PC-9 (cell line): ENCODE measurements around the gene POU3F3. TPM values are rescaled to one million over a fixed set of nuclear protein-coding genes. Genes with fewer than 3 reads are reported as not detected.

Experiments
- BruUV-seq: library from RNA; stranded (reverse); fragments of 400-500 nt; replicated peaks from 2 replicates; lab custom pipeline; 2021; lab: Mats Ljungman, UMichigan
- CTCF ChIA-PET: fragments of 300-600 bp; sonication (Branson Sonifier 250); formaldehyde crosslinking; loops from one replicate; lab custom pipeline; 2022; ENCODE audit warnings: antibody characterized with exemption; lab: Charles Lee
- POLR2A ChIA-PET: fragments of 300-600 bp; sonication (Branson Sonifier 250); formaldehyde crosslinking; loops from one replicate; lab custom pipeline; 2022; ENCODE audit warnings: antibody characterized with exemption; ENCODE audit not compliant: unreplicated experiment; lab: Charles Lee
- DNase-seq, 2 experiments: peaks; one replicate each; pipeline versions ENCODE4 v3.0.0 to v3.0.0-alpha.2; 2015 to 2022; ENCODE audit warnings: mixed read lengths in 1 of 2
- H2AFZ ChIP-seq: fragments of 200-600 bp; sonication (generic); 2 replicates; pipeline ENCODE4 v1.8.1; 2017; ENCODE audit warnings: antibody characterized with exemption
- H3F3A ChIP-seq: fragments of 200-600 bp; sonication (generic); 2 replicates; pipeline ENCODE4 v1.8.1; 2017; ENCODE audit warnings: antibody characterized with exemption, mild to moderate bottlenecking, low read depth; ENCODE audit not compliant: insufficient read depth
- H3K27ac ChIP-seq: fragments of 200-600 bp; sonication (generic); 2 replicates; pipeline ENCODE4 v1.6.1; 2016; ENCODE audit warnings: mixed run types
- H3K27me3 ChIP-seq: fragments of 200-600 bp; sonication (generic); 2 replicates; pipeline ENCODE4 v1.6.1; 2016; ENCODE audit warnings: low read depth, mixed run types; ENCODE audit not compliant: insufficient read depth
- H3K36me3 ChIP-seq: fragments of 200-600 bp; sonication (generic); 2 replicates; pipeline ENCODE4 v1.6.1; 2016; ENCODE audit warnings: low read depth, mixed run types
- H3K4me1 ChIP-seq: fragments of 200-600 bp; sonication (generic); replicated peaks from 2 replicates; pipeline ENCODE4 v1.6.1; 2016; ENCODE audit warnings: mixed run types; ENCODE audit not compliant: insufficient read depth
- H3K4me2 ChIP-seq: fragments of 200-600 bp; sonication (generic); 2 replicates; pipeline ENCODE4 v1.6.1; 2017; ENCODE audit warnings: mixed run types
- H3K4me3 ChIP-seq: fragments of 200-600 bp; sonication (generic); 2 replicates; pipeline ENCODE4 v1.6.1; 2016; ENCODE audit warnings: mixed run types
- H3K79me2 ChIP-seq: fragments of 200-600 bp; sonication (generic); 2 replicates; pipeline ENCODE4 v1.6.1; 2017; ENCODE audit warnings: low read depth, mixed run types
- H3K9me2 ChIP-seq: fragments of 200-600 bp; sonication (generic); 2 replicates; pipeline ENCODE4 v1.8.1; 2017; ENCODE audit warnings: mild to moderate bottlenecking; ENCODE audit not compliant: insufficient read depth
- H3K9me3 ChIP-seq: fragments of 200-600 bp; sonication (generic); 2 replicates; pipeline ENCODE4 v1.8.1; 2016; ENCODE audit warnings: low read depth; ENCODE audit not compliant: insufficient read depth
- H4K20me1 ChIP-seq: fragments of 200-600 bp; sonication (generic); 2 replicates; pipeline ENCODE4 v1.8.1; 2017; ENCODE audit not compliant: insufficient read depth
- EZH2 ChIP-seq: fragments of 200-600 bp; sonication (generic); IDR thresholded peaks from 2 replicates; pipeline ENCODE4 v1.8.0; 2017; ENCODE audit warnings: antibody characterized with exemption, low read depth
- intact Hi-C: fragments of 100-400 bp; cut with micrococcal nuclease; formaldehyde crosslinking; loops from one replicate; pipeline ENCODE4 v1.10.0; 2022; ENCODE audit not compliant: unreplicated experiment
- total RNA-seq: library from RNA; stranded (reverse); gene quantifications from 2 replicates; pipeline ENCODE4 v1.2.3, GENCODE V29; 2021
- TF ChIP-seq, protein P1 (sequence below): fragments of 200-600 bp; sonication (generic); conservative IDR thresholded peaks from 2 replicates; pipeline ENCODE4 v1.6.1; 2017; ENCODE audit warnings: mixed run types, antibody characterized with exemption, mild to moderate bottlenecking, moderate library complexity

Gene POU3F3
- total RNA-seq, 1 experiment from 2014 or later, result not detected

DNA sequence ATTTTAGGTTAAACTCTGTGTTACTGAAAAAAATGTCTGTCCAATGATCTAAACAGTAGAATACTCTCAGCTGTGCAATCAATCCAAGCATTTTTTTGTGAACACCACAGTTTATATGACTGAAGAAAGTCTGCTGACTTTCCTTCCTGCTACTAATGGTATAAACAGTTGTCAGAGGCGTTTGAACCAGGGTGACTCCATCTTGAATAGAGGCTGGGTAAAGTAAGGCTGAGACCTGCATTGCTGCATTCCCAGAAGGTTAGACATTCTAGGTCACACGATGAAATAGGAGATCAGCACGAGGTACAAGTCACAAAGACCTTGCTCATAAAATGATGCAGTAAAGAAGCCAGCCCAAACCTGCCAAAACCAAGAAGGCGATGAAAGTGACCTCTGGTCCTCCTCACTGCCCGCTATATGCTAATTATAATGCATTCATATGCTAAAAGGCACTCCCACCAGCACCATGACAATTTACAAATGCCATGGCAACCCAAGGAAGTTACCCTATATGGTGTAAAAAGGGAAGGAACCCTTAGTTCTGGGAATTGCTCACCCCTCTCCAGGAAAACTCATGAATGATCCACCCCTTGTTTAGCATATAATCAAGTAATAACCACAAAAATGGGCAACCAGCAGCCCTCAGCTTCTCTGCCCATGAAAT is 31.3 kb downstream of the POU3F3 start:
- no peak for DNase-seq
- Histone ChIP-seq H3K79me2 (no peaks in the 10 kb centered on the region), H3K4me2 (no peak overlapping the region), H2AFZ (no peak overlapping the region), H3K4me1 (no peaks in the 10 kb centered on the region), H3F3A (no peaks in the 10 kb centered on the region), H3K4me3 (no peak overlapping the region), H3K9me3 (no peaks in the 10 kb centered on the region), H4K20me1 (no peaks in the 10 kb centered on the region), H3K9me2 (no peaks in the 10 kb centered on the region), H3K27me3 (peaks cover 92% of the 10 kb centered on the region), H3K27ac (no peak overlapping the region), H3K36me3 (no peaks in the 10 kb centered on the region)
- TF ChIP-seq, protein P1, sequence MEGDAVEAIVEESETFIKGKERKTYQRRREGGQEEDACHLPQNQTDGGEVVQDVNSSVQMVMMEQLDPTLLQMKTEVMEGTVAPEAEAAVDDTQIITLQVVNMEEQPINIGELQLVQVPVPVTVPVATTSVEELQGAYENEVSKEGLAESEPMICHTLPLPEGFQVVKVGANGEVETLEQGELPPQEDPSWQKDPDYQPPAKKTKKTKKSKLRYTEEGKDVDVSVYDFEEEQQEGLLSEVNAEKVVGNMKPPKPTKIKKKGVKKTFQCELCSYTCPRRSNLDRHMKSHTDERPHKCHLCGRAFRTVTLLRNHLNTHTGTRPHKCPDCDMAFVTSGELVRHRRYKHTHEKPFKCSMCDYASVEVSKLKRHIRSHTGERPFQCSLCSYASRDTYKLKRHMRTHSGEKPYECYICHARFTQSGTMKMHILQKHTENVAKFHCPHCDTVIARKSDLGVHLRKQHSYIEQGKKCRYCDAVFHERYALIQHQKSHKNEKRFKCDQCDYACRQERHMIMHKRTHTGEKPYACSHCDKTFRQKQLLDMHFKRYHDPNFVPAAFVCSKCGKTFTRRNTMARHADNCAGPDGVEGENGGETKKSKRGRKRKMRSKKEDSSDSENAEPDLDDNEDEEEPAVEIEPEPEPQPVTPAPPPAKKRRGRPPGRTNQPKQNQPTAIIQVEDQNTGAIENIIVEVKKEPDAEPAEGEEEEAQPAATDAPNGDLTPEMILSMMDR, result no peak
- no peak for TF ChIP-seq EZH2
- ChIA-PET POLR2A (no interaction called here), CTCF (no interaction called here)
- intact Hi-C loops, result no loop called here
- no TSS peak for BruUV-seq

DNA sequence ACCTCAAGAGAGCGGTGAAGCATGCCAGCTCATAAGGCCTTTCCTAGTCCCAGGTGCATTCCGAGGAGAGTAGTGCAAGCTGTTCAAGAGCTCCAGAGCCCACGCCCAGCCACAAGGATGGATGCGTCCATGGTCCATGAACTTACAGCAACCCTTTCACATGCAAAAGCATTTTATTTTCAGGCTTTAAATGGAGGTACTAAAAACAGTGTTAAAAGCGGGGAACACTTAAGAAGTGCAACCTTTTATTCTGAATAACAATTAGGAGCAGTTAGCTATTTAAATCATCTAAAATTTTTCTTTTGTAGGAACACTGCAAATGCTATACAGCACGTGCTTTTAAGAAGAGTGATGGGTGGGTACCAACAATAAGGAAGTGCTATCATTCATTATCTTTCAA is 33.8 kb downstream of the POU3F3 start:
- H3K4me1 ChIP-seq, result no peaks in the 10 kb centered on the region
- H3K9me2 ChIP-seq, result no peaks in the 10 kb centered on the region
- no peaks in the 10 kb centered on the region for H3F3A ChIP-seq
- H3K27ac ChIP-seq, result no peak overlapping the region
- TF ChIP-seq, protein P1, result no peak
- no peak for TF ChIP-seq EZH2
- ChIA-PET POLR2A (no interaction called here), CTCF (no interaction called here)
- H3K9me3 ChIP-seq, result no peaks in the 10 kb centered on the region
- DNase-seq, result no peak
- no peaks in the 10 kb centered on the region for H4K20me1 ChIP-seq
- H2AFZ ChIP-seq, result no peak overlapping the region
- no peaks in the 10 kb centered on the region for H3K36me3 ChIP-seq
- no peaks in the 10 kb centered on the region for H3K79me2 ChIP-seq
- H3K4me2 ChIP-seq, result no peak overlapping the region
- no peak overlapping the region for H3K4me3 ChIP-seq
- no TSS peak for BruUV-seq
- intact Hi-C loops, result no loop called here
- peaks cover 87% of the 10 kb centered on the region for H3K27me3 ChIP-seq

DNA sequence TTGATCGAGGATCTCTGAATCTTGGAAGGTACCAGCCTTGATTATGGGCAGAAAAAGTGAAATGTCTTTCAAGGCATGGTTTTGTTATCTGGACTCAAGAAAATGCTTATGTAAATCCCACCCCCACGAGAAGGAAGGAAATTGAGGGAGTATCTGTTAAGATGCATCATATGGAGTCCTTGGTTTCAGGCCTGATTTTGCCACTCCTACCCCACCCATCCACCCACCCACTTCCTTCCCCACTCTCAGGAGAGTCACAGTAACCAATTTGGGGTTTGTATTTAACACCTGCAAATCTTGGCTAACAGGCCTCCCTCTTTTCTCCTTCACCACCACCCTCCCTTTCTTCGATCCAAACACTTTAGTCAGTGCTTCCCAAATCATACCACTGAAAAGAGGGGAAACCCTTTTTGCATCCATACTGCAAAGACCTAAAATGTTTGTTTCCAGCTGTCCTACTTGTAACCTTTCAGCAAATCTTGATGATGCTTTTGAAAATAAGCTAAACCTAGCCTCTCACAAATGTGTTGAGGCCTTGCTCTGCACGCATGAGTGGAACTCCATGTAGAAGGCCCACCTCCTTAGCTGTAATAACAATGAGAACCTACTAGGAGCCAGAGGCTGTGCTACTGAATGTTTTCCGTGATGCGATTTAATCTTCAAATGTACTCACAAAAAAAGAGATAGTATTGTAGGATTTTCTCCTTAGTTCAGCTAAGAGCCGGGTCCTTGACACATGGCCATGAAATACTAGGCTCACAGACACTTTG is 34.8 kb downstream of the POU3F3 start:
- Histone ChIP-seq H2AFZ (no peak overlapping the region), H3F3A (no peaks in the 10 kb centered on the region), H3K79me2 (no peaks in the 10 kb centered on the region), H3K4me1 (no peaks in the 10 kb centered on the region), H3K4me3 (no peak overlapping the region), H3K9me2 (no peaks in the 10 kb centered on the region), H3K27me3 (peaks cover 85% of the 10 kb centered on the region), H3K36me3 (no peaks in the 10 kb centered on the region), H3K27ac (no peak overlapping the region), H3K4me2 (no peak overlapping the region), H4K20me1 (no peaks in the 10 kb centered on the region), H3K9me3 (no peaks in the 10 kb centered on the region)
- intact Hi-C loops, result no loop called here
- TF ChIP-seq EZH2, result no peak
- TF ChIP-seq, protein P1, result no peak
- ChIA-PET POLR2A (no interaction called here), CTCF (no interaction called here)
- BruUV-seq, result no TSS peak
- no peak for DNase-seq
